NCI-H1417 treated with DMSO at 0.1 percent for 48 hours (cell line): ENCODE measurements around the gene MBOAT2.
"Not testable (repeated sequence)": the region's sequence is repeated elsewhere in the genome, so short reads cannot be mapped to it uniquely, and the experiment has no call there.

Experiments used
- DNase-seq: peaks from one replicate; lab custom pipeline; 2025; lab: John Stamatoyannopoulos, UW

The MBOAT2 gene, protein sequence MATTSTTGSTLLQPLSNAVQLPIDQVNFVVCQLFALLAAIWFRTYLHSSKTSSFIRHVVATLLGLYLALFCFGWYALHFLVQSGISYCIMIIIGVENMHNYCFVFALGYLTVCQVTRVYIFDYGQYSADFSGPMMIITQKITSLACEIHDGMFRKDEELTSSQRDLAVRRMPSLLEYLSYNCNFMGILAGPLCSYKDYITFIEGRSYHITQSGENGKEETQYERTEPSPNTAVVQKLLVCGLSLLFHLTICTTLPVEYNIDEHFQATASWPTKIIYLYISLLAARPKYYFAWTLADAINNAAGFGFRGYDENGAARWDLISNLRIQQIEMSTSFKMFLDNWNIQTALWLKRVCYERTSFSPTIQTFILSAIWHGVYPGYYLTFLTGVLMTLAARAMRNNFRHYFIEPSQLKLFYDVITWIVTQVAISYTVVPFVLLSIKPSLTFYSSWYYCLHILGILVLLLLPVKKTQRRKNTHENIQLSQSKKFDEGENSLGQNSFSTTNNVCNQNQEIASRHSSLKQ

GRCh38 chr2:9003616-9004337 is at the start of gene MBOAT2:
MBOAT2 (minus strand) TSS chr2:9003684; CDS start chr2:9003614, 70 bp downstream.
- peak; percentile 84 for DNase-seq

- no peak for DNase-seq
Measured at GRCh38 chr2:9052821-9053533, 49.5 kb upstream of the MBOAT2 start.

- not testable (repeated sequence) for DNase-seq
Measured at GRCh38 chr2:9051451-9051850, 48.0 kb upstream of the MBOAT2 start.

DNA sequence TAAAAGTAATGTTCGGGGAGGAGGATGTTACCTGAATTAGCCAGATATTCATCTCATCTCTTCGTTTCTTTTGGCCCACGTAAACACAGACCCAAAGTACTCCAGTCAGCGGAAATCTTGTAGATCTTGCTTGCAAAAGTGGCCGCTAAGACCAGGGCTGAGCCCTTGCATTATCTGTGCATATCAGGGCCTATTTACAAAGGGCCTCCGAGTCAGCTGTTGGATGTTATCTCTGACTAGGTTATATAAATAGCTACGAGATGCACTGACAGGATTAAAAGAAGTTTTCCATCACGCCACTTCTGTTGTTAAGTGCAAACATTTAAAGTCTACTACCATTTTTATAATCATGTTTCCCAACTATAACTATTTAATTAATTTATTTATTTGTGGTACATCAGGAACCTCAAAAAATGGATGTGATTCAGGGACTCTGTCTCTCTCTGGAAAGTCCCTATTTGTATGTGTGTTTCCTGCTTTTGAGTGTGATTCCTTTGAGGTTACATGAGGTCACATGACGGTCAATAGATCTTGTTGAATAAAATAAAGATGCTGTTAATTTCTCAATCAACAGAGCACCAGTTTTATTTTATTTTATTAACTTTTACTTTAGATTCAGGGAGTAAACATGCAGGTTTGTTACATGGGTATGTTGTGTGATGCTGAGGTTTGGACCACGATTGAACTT is 46.8 kb upstream of the MBOAT2 start:
- no peak for DNase-seq

DNA sequence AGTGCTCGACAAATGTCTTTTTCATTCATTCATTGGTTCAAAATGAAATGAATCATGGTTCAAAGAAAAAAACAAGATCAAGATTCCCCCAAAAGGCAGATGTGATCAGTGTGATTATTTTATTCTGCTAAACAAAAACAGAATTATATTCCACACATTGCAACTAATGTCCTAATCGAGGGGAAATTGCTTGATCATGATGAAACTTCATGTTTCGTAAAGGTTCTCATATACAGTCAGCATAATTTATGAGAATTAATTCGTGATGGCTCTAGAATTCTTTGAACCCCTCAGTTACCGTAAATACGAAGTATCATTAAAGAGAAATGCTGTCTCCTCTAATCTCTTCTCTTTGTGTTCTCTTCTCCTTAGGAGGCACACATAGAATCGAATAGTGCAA is 42.1 kb upstream of the MBOAT2 start:
- DNase-seq: no peak

DNA sequence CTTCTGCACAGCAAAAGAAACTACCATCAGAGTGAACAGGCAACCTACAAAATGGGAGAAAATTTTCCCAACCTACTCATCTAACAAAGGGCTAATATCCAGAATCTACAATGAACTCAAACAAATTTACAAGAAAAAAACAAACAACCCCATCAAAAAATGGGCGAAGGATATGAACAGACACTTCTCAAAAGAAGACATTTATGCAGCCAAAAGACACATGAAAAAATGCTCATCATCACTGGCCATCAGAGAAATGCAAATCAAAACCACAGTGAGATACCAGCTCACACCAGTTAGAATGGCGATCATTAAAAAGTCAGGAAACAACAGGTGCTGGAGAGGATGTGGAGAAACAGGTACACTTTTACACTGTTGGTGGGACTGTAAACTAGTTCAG is 40.0 kb upstream of the MBOAT2 start:
- DNase-seq: not testable (repeated sequence)

DNA sequence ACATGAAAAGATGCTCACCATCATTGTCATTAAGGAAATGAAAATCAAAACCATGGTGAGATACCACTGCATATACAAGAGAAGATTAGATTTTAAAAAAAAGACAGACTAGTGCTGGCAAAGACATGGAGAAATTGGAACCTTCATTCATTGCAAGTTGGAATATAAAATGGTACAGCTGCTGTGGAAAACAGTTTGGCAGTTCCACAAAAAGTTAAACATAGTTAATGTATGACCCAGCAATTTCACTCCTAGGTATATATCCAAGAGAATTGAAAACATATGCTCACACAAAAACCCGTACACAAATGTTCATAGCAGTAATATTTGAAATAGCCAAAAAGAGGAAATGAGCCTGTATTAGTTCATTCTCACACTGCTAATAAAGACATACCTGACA is 33.7 kb upstream of the MBOAT2 start:
- no peak for DNase-seq

- DNase-seq: no peak
Measured at GRCh38 chr2:9033385-9034168, 30.1 kb upstream of the MBOAT2 start.

GRCh38 chr2:9032536-9033255 is 29.2 kb upstream of the MBOAT2 start:
- no peak for DNase-seq

DNA sequence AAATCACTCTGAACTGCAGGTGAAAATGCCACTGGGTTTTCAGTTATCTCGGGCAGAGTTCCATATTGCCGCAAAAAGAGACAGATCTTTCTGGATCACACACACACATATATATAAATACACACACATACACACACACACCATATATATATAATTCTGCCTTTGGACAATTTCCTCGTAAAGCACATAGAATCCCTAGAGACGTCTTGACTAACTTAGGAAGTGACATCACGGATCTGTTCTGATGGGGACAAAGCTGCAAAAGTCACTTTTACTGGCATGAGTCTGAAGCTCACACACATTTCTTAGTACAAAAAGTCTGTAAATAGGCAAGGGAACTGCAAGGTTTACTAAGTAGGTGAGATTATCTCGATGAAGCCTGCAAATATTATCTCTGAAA is 28.6 kb upstream of the MBOAT2 start:
- DNase-seq: no peak

- no peak for DNase-seq
Measured at GRCh38 chr2:9031246-9031645, 27.8 kb upstream of the MBOAT2 start.

DNA sequence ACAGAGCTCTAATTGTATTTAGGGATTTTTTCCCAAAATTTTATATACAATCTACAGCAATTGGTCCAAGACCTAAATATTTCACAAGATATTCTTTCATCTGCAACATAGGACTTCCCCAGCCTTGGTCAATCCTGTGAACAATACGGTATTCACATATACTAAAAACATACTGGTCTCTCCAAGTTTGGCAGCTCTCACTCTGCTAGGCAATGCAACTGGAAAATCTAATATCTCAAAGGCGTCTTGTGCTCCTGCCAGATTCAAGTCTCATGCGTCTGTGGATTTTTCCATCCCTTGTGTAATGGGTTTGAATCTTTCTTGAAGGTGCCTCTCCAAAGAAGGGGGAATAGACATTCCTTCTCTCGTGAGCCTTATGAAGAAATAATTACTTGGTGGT is 27.4 kb upstream of the MBOAT2 start:
- no peak for DNase-seq

DNA sequence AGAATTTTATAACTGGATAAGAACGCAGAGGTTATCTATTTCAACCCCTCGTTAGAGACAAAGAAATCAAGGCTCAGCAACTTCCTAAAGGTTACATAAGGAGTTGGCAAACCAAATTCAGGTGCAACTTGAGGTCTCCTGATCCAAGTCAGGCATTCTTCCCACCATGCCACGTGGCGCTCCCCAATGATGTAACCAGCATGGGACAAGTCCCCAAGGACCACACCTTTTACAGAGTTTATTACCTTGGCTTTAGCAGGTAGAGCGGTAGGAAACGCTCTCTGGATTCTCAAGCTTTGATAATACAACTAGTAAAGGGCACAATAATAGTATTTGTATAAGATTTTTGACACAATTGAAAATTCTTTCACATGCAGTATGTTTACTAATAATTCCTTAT is 26.7 kb upstream of the MBOAT2 start:
- DNase-seq: no peak

- DNase-seq: peak; percentile 93
Measured at GRCh38 chr2:9029721-9030120, 26.2 kb upstream of the MBOAT2 start.

- DNase-seq: no peak
Measured at GRCh38 chr2:9027884-9028283, 24.4 kb upstream of the MBOAT2 start.

DNA sequence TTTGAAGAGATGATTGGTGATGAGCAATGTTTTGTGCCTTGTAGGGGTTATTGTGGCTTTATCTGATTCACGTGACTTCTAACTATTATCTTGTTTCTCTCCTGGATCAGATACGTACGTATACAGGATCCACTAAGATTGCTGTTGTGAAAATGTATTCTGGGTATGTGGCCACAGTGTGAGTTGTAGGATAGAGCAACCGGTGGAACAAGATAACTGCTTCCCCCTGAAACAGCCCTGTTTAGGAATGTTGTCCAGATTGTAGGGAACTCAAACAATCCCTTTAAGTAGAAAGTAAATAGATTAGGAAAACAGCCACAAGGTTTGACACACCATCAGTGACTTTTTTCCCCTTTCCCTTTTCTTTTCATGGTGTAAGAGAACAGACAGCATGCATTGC is 22.3 kb upstream of the MBOAT2 start:
- no peak for DNase-seq

- no peak for DNase-seq
Measured at GRCh38 chr2:9024575-9024974, 21.1 kb upstream of the MBOAT2 start.

GRCh38 chr2:9021563-9022211 is 18.2 kb upstream of the MBOAT2 start:
- no peak for DNase-seq

DNA sequence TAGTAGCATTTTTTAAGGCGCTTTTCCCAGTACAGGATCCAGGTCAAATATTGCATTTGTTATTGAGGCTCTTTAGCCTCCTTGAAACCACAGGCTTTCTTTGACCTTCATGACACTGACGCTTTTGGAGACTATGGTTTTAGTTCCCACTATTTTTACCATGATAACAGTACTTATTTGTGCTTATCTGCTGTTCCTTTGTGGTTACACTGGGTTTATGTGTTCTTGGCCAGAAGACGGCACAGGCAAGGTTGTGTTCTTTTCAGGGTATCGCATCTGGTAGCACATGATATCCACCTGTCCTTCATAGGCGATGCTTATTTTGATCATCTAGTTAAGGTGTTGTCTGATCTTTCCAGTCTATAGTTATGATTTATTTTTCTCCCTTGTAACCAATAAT is 16.8 kb upstream of the MBOAT2 start:
- no peak for DNase-seq

GRCh38 chr2:9018534-9018933 is 15.1 kb upstream of the MBOAT2 start:
- no peak for DNase-seq
